Smooth muscle cell (in vitro differentiated cells): Measurements from ENCODE around the gene PRR36. TPM values are rescaled to one million over a fixed set of nuclear protein-coding genes. Genes with fewer than 3 reads are reported as not detected.

Source experiments
- DNase-seq: peaks from one replicate; lab custom pipeline; 2025; ENCODE audit not compliant: unreplicated experiment; lab: John Stamatoyannopoulos, UW
- H2AFZ ChIP-seq: fragments of 200-600 bp; sonication (generic); 2 replicates; pipeline ENCODE4 v1.6.0; 2016; ENCODE audit warnings: antibody characterized with exemption, low read depth, mild to moderate bottlenecking
- H3F3A ChIP-seq: fragments of 200-600 bp; sonication (generic); 2 replicates; pipeline ENCODE4 v1.6.0; 2017; ENCODE audit warnings: antibody characterized with exemption, low read depth
- H3K27ac ChIP-seq: fragments of 200-600 bp; sonication (generic); 2 replicates; pipeline ENCODE4 v1.5.1; 2016; ENCODE audit warnings: low read depth, mild to moderate bottlenecking
- H3K27me3 ChIP-seq: fragments of 200-600 bp; sonication (generic); 2 replicates; pipeline ENCODE4 v1.6.1; 2016; ENCODE audit warnings: low read depth, mild to moderate bottlenecking
- H3K36me3 ChIP-seq: fragments of 200-600 bp; sonication (generic); 2 replicates; pipeline ENCODE4 v1.5.1; 2016; ENCODE audit warnings: low read depth
- H3K4me1 ChIP-seq: fragments of 200-600 bp; sonication (generic); 2 replicates; pipeline ENCODE4 v1.5.1; 2016; ENCODE audit warnings: low read depth
- H3K4me2 ChIP-seq: fragments of 200-600 bp; sonication (generic); 2 replicates; pipeline ENCODE4 v1.6.0; 2016; ENCODE audit warnings: mild to moderate bottlenecking
- H3K4me3 ChIP-seq: fragments of 200-600 bp; sonication (generic); 2 replicates; pipeline ENCODE4 v1.5.1; 2016; ENCODE audit warnings: mild to moderate bottlenecking
- H3K79me2 ChIP-seq: fragments of 200-600 bp; sonication (generic); 2 replicates; pipeline ENCODE4 v1.6.0; 2016; ENCODE audit warnings: low read depth, mild to moderate bottlenecking
- H3K9ac ChIP-seq: fragments of 200-600 bp; sonication (generic); 2 replicates; pipeline ENCODE4 v1.6.0; 2016; ENCODE audit warnings: low read depth
- H3K9me3 ChIP-seq: fragments of 200-600 bp; sonication (generic); replicated peaks from 2 replicates; pipeline ENCODE4 v1.5.1; 2016; ENCODE audit warnings: low read depth
- H4K20me1 ChIP-seq: fragments of 200-600 bp; sonication (generic); 2 replicates; pipeline ENCODE4 v1.6.0; 2016; ENCODE audit warnings: low read depth
- WGBS: methylation state at CpG from one replicate; pipeline ENCODE4 v1.1.7; 2016; ENCODE audit warnings: low lambda C conversion rate; 5-methylcytosine and 5-hydroxymethylcytosine counted together
- polyA plus RNA-seq: library from polyadenylated mRNA; unstranded; fragments of >200 nt; fragmentation: Nextera tagmentation; extraction: Ambion mirVana; gene quantifications from 2 replicates; pipeline ENCODE4 v1.2.1, GENCODE V29; 2016
- total RNA-seq: library from RNA; depleted of rRNA; stranded (reverse); fragments of >200 nt; gene quantifications from 2 replicates; pipeline ENCODE4 v1.2.3, GENCODE V29; 2014
- TF ChIP-seq, protein P1 (sequence below): fragments of 200-600 bp; sonication (generic); IDR thresholded peaks from 2 replicates; pipeline ENCODE4 v1.5.1; 2017; ENCODE audit warnings: borderline replicate concordance, mild to moderate bottlenecking, antibody characterized with exemption; ENCODE audit not compliant: insufficient read depth, poor library complexity, severe bottlenecking

Gene PRR36
- total and polyA plus RNA-seq, 2 experiments from 2014 or later: 0.13 to 0.57 TPM

DNA sequence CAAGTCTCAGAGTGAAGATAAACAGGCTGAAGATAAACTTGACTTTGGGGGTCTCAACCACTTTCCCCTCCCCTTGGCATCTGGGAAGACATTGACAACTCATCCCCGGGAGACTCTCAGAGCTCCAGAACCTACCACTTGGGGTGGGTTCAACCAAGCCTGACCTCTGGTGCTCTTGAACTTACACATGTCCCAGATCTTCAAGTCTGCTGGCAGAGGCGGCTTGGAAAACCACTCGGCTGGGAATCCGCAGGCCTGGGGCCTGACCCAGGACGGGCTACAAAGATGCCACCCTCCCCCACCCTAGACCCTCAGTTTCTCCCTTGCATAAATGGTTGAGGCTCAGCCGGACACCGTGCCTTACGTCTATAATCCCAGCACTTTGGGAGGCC is 14.6 kb upstream of the PRR36 start:
- Histone ChIP-seq H3K9me3 (no peaks in the 10 kb centered on the region), H3K27ac (peak overlapping the region; percentile 71), H3K27me3 (no peaks in the 10 kb centered on the region)

DNA sequence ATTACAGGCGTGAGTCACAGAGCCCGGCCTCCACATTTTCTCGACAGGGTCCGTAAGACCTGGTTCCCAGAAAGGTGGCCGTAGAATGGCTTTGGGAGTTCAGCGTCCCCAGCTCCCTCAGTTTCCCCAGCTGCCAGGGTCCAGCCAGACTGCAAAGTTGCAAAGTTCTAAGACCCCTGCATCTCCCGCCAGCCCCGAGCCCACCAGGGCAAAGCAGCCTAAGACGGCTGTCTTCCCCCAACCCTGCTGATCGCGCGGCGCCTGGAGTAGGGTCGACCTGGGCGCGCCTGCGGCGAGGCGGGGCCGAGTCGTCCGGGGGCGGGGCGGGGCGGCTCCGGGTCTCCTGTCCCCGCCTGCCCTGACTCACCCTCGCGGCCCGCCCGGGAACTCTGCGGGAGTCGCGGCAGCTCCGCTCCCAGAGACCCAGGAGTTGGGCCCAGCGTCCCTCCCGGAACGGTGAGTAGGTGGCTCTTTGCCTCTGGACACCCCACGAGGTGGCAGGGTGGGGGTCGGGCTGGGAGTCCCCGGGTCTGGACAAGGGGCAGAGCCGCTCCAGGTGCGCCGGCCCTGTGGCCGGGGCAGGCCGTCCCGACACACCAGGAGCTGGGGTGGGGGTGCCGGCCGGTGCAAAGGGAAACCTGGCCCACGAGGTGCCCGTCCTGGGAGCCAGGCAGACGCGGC is 14.1 kb upstream of the PRR36 start, which contains the start of gene LRRC8E:
Gene LRRC8E, plus strand, starts transcription at position 366 of the 681 bp plus-strand sequence. CDS start 7,094 bp downstream, outside the sequence.
- Histone ChIP-seq H2AFZ (peak within 1 kb of the TSS; percentile 86), H3K4me2 (peak within 1 kb of the TSS; percentile 92), H4K20me1 (no peaks in the 10 kb centered on the region), H3K27ac (peak within 1 kb of the TSS; percentile 71), H3K9me3 (no peaks in the 10 kb centered on the region), H3K9ac (peak within 1 kb of the TSS; percentile 93), H3K79me2 (no peaks in the 10 kb centered on the region), H3F3A (no peaks in the 10 kb centered on the region), H3K4me1 (no peaks in the 10 kb centered on the region), H3K27me3 (no peaks in the 10 kb centered on the region), H3K4me3 (peak within 1 kb of the TSS; percentile 68), H3K36me3 (no peaks in the 10 kb centered on the region)
- peak; percentile 42 for DNase-seq
- WGBS: 9% methylated on average over 36 of the region's 53 CpGs
- TF ChIP-seq, protein P1, sequence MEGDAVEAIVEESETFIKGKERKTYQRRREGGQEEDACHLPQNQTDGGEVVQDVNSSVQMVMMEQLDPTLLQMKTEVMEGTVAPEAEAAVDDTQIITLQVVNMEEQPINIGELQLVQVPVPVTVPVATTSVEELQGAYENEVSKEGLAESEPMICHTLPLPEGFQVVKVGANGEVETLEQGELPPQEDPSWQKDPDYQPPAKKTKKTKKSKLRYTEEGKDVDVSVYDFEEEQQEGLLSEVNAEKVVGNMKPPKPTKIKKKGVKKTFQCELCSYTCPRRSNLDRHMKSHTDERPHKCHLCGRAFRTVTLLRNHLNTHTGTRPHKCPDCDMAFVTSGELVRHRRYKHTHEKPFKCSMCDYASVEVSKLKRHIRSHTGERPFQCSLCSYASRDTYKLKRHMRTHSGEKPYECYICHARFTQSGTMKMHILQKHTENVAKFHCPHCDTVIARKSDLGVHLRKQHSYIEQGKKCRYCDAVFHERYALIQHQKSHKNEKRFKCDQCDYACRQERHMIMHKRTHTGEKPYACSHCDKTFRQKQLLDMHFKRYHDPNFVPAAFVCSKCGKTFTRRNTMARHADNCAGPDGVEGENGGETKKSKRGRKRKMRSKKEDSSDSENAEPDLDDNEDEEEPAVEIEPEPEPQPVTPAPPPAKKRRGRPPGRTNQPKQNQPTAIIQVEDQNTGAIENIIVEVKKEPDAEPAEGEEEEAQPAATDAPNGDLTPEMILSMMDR: no peak

More for the DNA sequence above, 14.6 kb upstream of the PRR36 start:
- Histone ChIP-seq H3K36me3 (no peaks in the 10 kb centered on the region), H4K20me1 (no peaks in the 10 kb centered on the region), H2AFZ (peak overlapping the region; percentile 86), H3K4me2 (peak overlapping the region; percentile 92), H3K9ac (peak overlapping the region; percentile 93), H3K4me3 (peak overlapping the region; percentile 68), H3K79me2 (no peaks in the 10 kb centered on the region), H3K4me1 (no peaks in the 10 kb centered on the region), H3F3A (no peaks in the 10 kb centered on the region)
- TF ChIP-seq, protein P1: no peak
- 71% methylated on average over 8 of the region's 8 CpGs for WGBS
- DNase-seq: no peak

DNA sequence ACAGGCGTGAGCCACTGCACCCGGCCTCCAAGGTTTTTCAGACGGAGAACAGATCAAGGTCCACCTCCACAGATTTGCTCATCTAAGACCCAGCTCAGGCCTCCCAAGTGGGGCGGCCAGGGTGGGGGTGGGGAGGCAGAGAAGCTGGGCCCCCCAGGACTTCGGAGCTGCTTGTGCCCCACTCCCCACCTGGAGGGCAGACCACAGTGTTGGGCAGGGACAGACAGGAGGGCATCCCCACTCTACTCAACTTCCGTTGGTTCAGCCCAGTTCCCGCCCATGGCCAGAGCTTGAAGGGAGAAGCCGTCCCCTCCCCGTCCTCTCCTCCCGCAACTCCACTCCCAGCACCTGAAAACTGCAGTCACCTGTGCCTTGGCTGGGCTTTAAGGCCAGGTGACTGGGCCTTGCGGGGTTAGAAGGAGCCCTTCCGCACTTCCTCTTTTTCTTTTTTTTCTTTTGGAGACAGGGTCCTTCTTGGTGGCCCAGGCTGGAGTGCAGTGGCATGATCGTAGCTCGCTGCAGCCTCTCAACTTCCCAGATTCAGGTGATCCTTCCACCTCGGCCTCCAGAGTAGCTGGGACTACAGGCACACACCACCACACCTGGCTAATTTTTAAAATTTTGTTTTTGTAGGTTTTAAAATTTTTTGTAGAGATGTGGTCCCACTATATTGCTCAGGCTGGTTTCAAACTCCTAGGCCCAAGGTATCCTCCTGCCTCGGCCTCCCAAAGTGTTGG is 13.4 kb upstream of the PRR36 start:
- Histone ChIP-seq H3K36me3 (no peaks in the 10 kb centered on the region), H3K9ac (no peak overlapping the region), H3F3A (no peaks in the 10 kb centered on the region), H4K20me1 (no peaks in the 10 kb centered on the region), H3K27ac (no peak overlapping the region), H3K27me3 (no peaks in the 10 kb centered on the region), H3K4me3 (peak overlapping the region; percentile 68), H3K9me3 (no peaks in the 10 kb centered on the region), H3K4me2 (peak overlapping the region; percentile 92), H3K79me2 (no peaks in the 10 kb centered on the region), H3K4me1 (no peaks in the 10 kb centered on the region), H2AFZ (no peak overlapping the region)
- no peak for DNase-seq
- WGBS: 86% methylated on average over 16 of the region's 16 CpGs
- TF ChIP-seq, protein P1: no peak
